ENCODE measurements around the gene MAP3K1. TPM values are rescaled to one million over a fixed set of nuclear protein-coding genes. Genes with fewer than 3 reads are reported as not detected.

Gene MAP3K1
- total and polyA plus RNA-seq, 9 of the 15 experiments (the other 6 are each of a cell fraction or from before 2014, with no cell fraction given), result 3.9 to 13.9 (median 7.5) TPM

DNA sequence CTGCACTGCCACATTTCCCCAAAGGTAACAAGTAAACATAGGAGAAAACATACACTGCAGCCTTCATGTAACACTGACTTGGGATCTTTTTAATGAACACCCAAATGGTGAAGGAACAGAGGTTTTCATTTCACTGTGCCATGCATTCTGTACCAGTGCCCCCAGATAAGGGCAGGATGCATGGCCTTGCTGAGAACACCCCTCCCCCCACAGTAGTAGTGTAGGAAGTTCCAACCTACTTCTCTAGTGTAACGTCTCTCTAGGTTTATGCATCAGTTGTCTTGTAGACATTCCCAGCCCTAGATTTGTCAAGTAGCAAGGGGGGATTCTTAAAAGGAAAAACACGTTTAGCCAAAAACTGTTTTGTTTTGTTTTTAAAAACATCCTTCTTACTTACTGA is 29.9 kb downstream of the MAP3K1 start:
- no TSS peak for BruUV-seq (replicated peaks)
- no peak overlapping the region for H3K27ac ChIP-seq (ENCODE audit: extremely low read depth, low read depth, low read length)
- H4K20me1 ChIP-seq (replicated peaks; ENCODE audit: control insufficient read depth, insufficient read depth, low read length), result no peaks in the 10 kb centered on the region

GRCh38 chr5:56845904-56846480 is 30.6 kb downstream of the MAP3K1 start:
- in situ Hi-C loops (cut with MboI), result loop anchor here (25.0 kb wide), 1 partner anchor 909 kb away; no protein-coding TSS in a partner anchor
- TF ChIP-seq, protein P1, sequence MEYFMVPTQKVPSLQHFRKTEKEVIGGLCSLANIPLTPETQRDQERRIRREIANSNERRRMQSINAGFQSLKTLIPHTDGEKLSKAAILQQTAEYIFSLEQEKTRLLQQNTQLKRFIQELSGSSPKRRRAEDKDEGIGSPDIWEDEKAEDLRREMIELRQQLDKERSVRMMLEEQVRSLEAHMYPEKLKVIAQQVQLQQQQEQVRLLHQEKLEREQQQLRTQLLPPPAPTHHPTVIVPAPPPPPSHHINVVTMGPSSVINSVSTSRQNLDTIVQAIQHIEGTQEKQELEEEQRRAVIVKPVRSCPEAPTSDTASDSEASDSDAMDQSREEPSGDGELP (CRISPR knock-in tag; IDR thresholded peaks at IDR 0.05; ENCODE audit: borderline replicate concordance), result no peak
- TF ChIP-seq ZNF143 (CRISPR knock-in tag; IDR thresholded peaks at IDR 0.05) (no peak), ZNF324 (CRISPR knock-in tag; IDR thresholded peaks at IDR 0.05) (no peak), ZHX1 (conservative IDR thresholded peaks at IDR 0.05; ENCODE audit: low read length) (no peak)
- TF ChIP-seq, protein P2, sequence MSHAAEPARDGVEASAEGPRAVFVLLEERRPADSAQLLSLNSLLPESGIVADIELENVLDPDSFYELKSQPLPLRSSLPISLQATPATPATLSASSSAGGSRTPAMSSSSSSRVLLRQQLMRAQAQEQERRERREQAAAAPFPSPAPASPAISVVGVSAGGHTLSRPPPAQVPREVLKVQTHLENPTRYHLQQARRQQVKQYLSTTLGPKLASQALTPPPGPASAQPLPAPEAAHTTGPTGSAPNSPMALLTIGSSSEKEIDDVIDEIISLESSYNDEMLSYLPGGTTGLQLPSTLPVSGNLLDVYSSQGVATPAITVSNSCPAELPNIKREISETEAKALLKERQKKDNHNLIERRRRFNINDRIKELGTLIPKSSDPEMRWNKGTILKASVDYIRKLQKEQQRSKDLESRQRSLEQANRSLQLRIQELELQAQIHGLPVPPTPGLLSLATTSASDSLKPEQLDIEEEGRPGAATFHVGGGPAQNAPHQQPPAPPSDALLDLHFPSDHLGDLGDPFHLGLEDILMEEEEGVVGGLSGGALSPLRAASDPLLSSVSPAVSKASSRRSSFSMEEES (CRISPR knock-in tag; IDR thresholded peaks at IDR 0.05), result no peak

More for the DNA sequence above, 29.9 kb downstream of the MAP3K1 start:
- ChIA-PET POLR2A (no interaction called here), CTCF (ENCODE audit: low intra/inter-chr PET ratio) (no interaction called here)
- H3K9ac ChIP-seq (ENCODE audit: insufficient read depth in 1 of 2, low read depth in 2 of 2, low read length in 2 of 2), result no peak overlapping the region
- FAIRE-seq (no peak), ATAC-seq (peak; percentile 40; the same call in 1 of the 3 replicates), DNase-seq (ENCODE audit: extremely low read depth in 1 of 4, low spot score in 3 of 4) (no peak)
- peaks cover 6 to 26% of the 10 kb centered on the region in 2 experiments; a peak in 3 of 5 replicates for H3K4me1 ChIP-seq (replicated peaks in 1 of 2; ENCODE audit: control insufficient read depth in 2 of 2, insufficient read depth in 2 of 2, low read length in 2 of 2)
- TF ChIP-seq GTF2A2 (tag; IDR thresholded peaks at IDR 0.05) (no peak), TAF1 (IDR thresholded peaks at IDR 0.05; ENCODE audit: control insufficient read depth, extremely low read depth, insufficient read depth, low read length, severe bottlenecking) (no peak), KDM5B (IDR thresholded peaks at IDR 0.05; ENCODE audit: insufficient replicate concordance, low read depth, low read length) (no peak), YBX1 (IDR thresholded peaks at IDR 0.05) (no peak), SP1 (CRISPR knock-in tag; IDR thresholded peaks at IDR 0.05) (no peak), TEAD4 (IDR thresholded peaks at IDR 0.05; ENCODE audit: low read length) (no peak), TEAD4 (CRISPR knock-in tag; IDR thresholded peaks at IDR 0.05; ENCODE audit: borderline replicate concordance) (no peak), NFATC3 (IDR thresholded peaks at IDR 0.05) (no peak)
- no peaks in the 10 kb centered on the region for H3K9me1 ChIP-seq (ENCODE audit: control insufficient read depth, insufficient read depth, low read length)
- no peak overlapping the region for H2AFZ ChIP-seq (ENCODE audit: low read depth, low read length)
- H3K9me3 ChIP-seq (replicated peaks; ENCODE audit: control insufficient read depth, insufficient read depth, low read depth, low read length), result no peaks in the 10 kb centered on the region
- intact Hi-C loops (cut with micrococcal nuclease), result no loop called here
- H3K79me2 ChIP-seq (ENCODE audit: control insufficient read depth, insufficient read depth, low read length), result peaks cover 42% of the 10 kb centered on the region
- no peaks in the 10 kb centered on the region for H3K36me3 ChIP-seq (ENCODE audit: control insufficient read depth, insufficient read depth, low read length)
- H3K4me3 ChIP-seq, result no peak overlapping the region
- 11% methylated on average over 2 of the region's 2 CpGs for WGBS (ENCODE audit: insufficient coverage, low coverage, missing lambda C conversion rate)
- in situ Hi-C loops (cut with MboI), result loop anchor here (25.0 kb wide), 1 partner anchor 908 kb away; no protein-coding TSS in a partner anchor
- H3K27me3 ChIP-seq (ENCODE audit: control insufficient read depth in 2 of 2, insufficient read depth in 2 of 2, low read length in 2 of 2), result no peaks in the 10 kb centered on the region
- H3K4me2 ChIP-seq (ENCODE audit: insufficient read depth, low read length), result no peak overlapping the region

More at GRCh38 chr5:56845904-56846480, 30.6 kb downstream of the MAP3K1 start:
- intact Hi-C loops (cut with micrococcal nuclease), result no loop called here
- 31% methylated on average over 3 of the region's 3 CpGs for WGBS (ENCODE audit: insufficient coverage, low coverage, missing lambda C conversion rate)
- peaks cover 6 to 26% of the 10 kb centered on the region in 2 experiments; a peak in 3 of 5 replicates for H3K4me1 ChIP-seq (replicated peaks in 1 of 2; ENCODE audit: control insufficient read depth in 2 of 2, insufficient read depth in 2 of 2, low read length in 2 of 2)
- ATAC-seq (peak; percentile 28; the same call in 1 of the 3 replicates), DNase-seq (ENCODE audit: extremely low read depth in 1 of 4, low spot score in 3 of 4) (no peak), FAIRE-seq (no peak)
- H3K79me2 ChIP-seq (ENCODE audit: control insufficient read depth, insufficient read depth, low read length), result peaks cover 43% of the 10 kb centered on the region
- CTCF ChIA-PET (ENCODE audit: low intra/inter-chr PET ratio), result interaction anchor here (0.6 kb wide), 1 partner anchor 514 kb away, joined by 3 read pairs; no protein-coding TSS in a partner anchor
- no peak overlapping the region for H3K27ac ChIP-seq (ENCODE audit: extremely low read depth, low read depth, low read length)
- H4K20me1 ChIP-seq (replicated peaks; ENCODE audit: control insufficient read depth, insufficient read depth, low read length), result no peaks in the 10 kb centered on the region
- no peaks in the 10 kb centered on the region for H3K27me3 ChIP-seq (ENCODE audit: control insufficient read depth in 2 of 2, insufficient read depth in 2 of 2, low read length in 2 of 2)
- no peaks in the 10 kb centered on the region for H3K9me1 ChIP-seq (ENCODE audit: control insufficient read depth, insufficient read depth, low read length)
- no TSS peak for BruUV-seq (replicated peaks)
- H3K4me2 ChIP-seq (ENCODE audit: insufficient read depth, low read length), result no peak overlapping the region
- H3K4me3 ChIP-seq, result no peak overlapping the region
- POLR2A ChIA-PET, result no interaction called here
- no peaks in the 10 kb centered on the region for H3K36me3 ChIP-seq (ENCODE audit: control insufficient read depth, insufficient read depth, low read length)
- H3K9me3 ChIP-seq (replicated peaks; ENCODE audit: control insufficient read depth, insufficient read depth, low read depth, low read length), result no peaks in the 10 kb centered on the region
- no peak overlapping the region for H3K9ac ChIP-seq (ENCODE audit: insufficient read depth in 1 of 2, low read depth in 2 of 2, low read length in 2 of 2)
- H2AFZ ChIP-seq (ENCODE audit: low read depth, low read length), result no peak overlapping the region
